ENCODE results near the gene ZFP14. TPM values are rescaled to one million over a fixed set of nuclear protein-coding genes. Genes with fewer than 3 reads are reported as not detected.
"Not testable (repeated sequence)": the region's sequence is repeated elsewhere in the genome, so short reads cannot be mapped to it uniquely, and the experiment has no call there.

ZFP14 gene
- total RNA-seq, 1 donor from 2014 or later: 3.2 TPM

DNA sequence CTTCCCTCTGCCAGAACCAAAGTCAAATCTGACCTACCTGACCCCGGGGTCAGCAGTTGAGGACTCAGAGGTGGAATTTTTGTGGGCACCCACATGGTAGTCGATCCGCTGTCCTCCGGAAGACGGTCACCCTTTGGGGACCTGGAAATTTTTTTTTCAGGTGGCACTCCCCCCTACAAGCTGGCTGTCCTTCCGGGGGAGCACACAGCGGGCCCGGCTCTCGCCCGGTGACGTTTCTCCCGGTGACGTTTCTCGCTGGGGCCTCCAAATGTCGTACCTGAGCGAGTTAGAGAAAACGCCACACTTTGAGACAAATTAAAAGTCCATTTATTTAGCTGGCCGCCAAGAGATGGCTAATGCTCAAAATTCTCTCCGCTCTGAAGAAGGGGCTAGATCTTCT, 48.8 kb downstream of the ZFP14 start:
- TF ChIP-seq, protein P1, sequence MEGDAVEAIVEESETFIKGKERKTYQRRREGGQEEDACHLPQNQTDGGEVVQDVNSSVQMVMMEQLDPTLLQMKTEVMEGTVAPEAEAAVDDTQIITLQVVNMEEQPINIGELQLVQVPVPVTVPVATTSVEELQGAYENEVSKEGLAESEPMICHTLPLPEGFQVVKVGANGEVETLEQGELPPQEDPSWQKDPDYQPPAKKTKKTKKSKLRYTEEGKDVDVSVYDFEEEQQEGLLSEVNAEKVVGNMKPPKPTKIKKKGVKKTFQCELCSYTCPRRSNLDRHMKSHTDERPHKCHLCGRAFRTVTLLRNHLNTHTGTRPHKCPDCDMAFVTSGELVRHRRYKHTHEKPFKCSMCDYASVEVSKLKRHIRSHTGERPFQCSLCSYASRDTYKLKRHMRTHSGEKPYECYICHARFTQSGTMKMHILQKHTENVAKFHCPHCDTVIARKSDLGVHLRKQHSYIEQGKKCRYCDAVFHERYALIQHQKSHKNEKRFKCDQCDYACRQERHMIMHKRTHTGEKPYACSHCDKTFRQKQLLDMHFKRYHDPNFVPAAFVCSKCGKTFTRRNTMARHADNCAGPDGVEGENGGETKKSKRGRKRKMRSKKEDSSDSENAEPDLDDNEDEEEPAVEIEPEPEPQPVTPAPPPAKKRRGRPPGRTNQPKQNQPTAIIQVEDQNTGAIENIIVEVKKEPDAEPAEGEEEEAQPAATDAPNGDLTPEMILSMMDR (IDR thresholded peaks at IDR 0.05): no peak
- H3K27ac Mint-ChIP-seq (ENCODE audit: unreplicated experiment): no peak overlapping the region
- no peak for DNase-seq (ENCODE audit: low spot score)
- H3K4me3 Mint-ChIP-seq (ENCODE audit: unreplicated experiment): no peak overlapping the region
- H3K9me3 Mint-ChIP-seq (ENCODE audit: low read depth): peaks cover 3% of the 10 kb centered on the region
- H3K4me1 Mint-ChIP-seq (ENCODE audit: low read depth): peaks cover 23% of the 10 kb centered on the region
- H3K36me3 Mint-ChIP-seq (ENCODE audit: low read depth): peaks cover 31% of the 10 kb centered on the region
- H3K27me3 Mint-ChIP-seq (ENCODE audit: low read depth): no peaks in the 10 kb centered on the region

DNA sequence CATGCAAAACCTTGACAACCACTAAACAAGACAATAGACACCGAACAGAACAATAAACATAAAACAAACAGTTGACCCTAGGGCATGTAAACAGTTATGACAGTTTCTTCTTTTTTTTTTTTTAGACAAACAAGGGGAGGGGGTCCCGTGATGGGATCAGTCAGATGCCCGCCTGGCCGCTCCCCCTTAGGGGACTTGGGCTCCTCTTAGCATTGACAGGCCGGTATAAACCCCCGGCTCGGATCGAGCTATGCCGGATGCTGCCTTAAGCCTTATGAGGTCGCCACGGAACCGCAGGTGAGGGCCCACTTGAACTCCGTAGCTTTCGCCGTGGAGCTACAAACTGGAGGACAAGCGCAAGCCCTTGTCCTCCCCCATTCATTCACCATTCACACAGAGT, 49.5 kb downstream of the ZFP14 start:
- H3K9me3 Mint-ChIP-seq (ENCODE audit: low read depth); H3K27ac Mint-ChIP-seq (ENCODE audit: unreplicated experiment); H3K4me3 Mint-ChIP-seq (ENCODE audit: unreplicated experiment); DNase-seq (ENCODE audit: low spot score); H3K27me3 Mint-ChIP-seq (ENCODE audit: low read depth): not testable (repeated sequence)
- Mint-ChIP-seq H3K36me3 (ENCODE audit: low read depth) (peaks cover 36% of the 10 kb centered on the region), H3K4me1 (ENCODE audit: low read depth) (peaks cover 23% of the 10 kb centered on the region)

DNA sequence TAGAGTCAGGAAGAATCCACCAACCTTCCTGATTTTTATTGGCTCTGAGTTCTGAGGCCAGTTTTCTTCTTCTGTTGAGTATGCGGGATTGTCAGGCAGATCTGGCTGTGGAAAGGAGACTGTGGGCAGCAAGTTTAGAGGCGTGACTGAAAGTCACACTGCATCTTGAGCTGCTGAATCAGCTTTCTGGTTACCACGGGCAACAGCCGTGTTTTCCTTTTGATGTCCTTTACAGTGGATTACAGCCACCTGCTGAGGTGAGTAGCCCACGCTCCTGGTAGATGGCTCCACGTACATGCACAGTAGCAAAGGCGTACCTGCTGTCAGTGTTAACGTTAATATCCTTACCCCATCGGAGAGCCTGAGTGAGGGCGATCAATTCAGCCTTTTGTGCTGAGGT, 52.4 kb downstream of the ZFP14 start:
- not testable (repeated sequence) for H3K9me3 Mint-ChIP-seq (ENCODE audit: low read depth); H3K27ac Mint-ChIP-seq (ENCODE audit: unreplicated experiment); DNase-seq (ENCODE audit: low spot score); H3K4me3 Mint-ChIP-seq (ENCODE audit: unreplicated experiment); H3K27me3 Mint-ChIP-seq (ENCODE audit: low read depth)
- Mint-ChIP-seq H3K36me3 (ENCODE audit: low read depth) (peaks cover 40% of the 10 kb centered on the region), H3K4me1 (ENCODE audit: low read depth) (peaks cover 14% of the 10 kb centered on the region)

DNA sequence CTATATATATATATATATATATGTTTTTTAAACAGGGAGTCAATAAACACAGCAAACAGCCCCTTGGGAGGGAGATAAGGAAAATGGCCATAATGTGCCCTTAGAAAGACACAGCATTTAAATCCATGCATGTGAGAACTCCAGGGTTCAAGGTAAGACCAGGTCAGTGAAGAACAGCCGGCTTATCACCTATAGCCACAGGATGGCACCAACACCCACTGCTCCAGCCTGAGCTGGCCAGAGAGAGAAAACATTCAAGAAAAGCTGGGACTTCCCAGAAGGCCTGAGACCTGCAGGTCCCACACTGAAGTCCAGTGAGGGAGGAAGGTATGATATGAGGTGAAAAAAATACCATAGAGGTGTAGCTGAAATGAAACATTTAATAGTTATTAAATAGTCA, 63.8 kb downstream of the ZFP14 start:
- H3K36me3 Mint-ChIP-seq (ENCODE audit: low read depth): peaks cover 12% of the 10 kb centered on the region
- not testable (repeated sequence) for DNase-seq (ENCODE audit: low spot score)

DNA sequence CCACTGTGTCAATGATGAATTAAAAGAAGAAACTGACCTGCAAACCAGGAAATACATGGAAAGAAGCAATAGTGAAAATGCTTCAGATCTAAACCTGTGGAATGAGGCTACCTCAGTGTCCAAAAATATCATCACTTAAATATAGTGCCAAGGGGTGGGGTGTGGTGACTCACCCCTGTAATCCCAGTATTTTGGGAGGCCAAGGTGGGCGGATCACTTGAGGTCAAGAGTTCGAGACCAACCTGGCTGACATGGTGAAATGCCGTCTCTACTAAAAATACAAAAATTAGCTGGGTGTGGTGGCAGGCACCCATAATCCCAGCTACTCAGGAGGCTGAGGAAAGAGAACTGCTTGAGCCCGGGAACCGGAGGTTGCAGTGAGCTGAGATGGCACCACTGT, 64.9 kb downstream of the ZFP14 start:
- not testable (repeated sequence) for H3K4me1 Mint-ChIP-seq (ENCODE audit: low read depth); H3K36me3 Mint-ChIP-seq (ENCODE audit: low read depth); DNase-seq (ENCODE audit: low spot score); H3K9me3 Mint-ChIP-seq (ENCODE audit: low read depth); H3K27ac Mint-ChIP-seq (ENCODE audit: unreplicated experiment); H3K4me3 Mint-ChIP-seq (ENCODE audit: unreplicated experiment); H3K27me3 Mint-ChIP-seq (ENCODE audit: low read depth)

More for the DNA sequence above, 63.8 kb downstream of the ZFP14 start:
- H3K9me3 Mint-ChIP-seq (ENCODE audit: low read depth); H3K4me1 Mint-ChIP-seq (ENCODE audit: low read depth); H3K27me3 Mint-ChIP-seq (ENCODE audit: low read depth); H3K4me3 Mint-ChIP-seq (ENCODE audit: unreplicated experiment); H3K27ac Mint-ChIP-seq (ENCODE audit: unreplicated experiment): not testable (repeated sequence)

DNA sequence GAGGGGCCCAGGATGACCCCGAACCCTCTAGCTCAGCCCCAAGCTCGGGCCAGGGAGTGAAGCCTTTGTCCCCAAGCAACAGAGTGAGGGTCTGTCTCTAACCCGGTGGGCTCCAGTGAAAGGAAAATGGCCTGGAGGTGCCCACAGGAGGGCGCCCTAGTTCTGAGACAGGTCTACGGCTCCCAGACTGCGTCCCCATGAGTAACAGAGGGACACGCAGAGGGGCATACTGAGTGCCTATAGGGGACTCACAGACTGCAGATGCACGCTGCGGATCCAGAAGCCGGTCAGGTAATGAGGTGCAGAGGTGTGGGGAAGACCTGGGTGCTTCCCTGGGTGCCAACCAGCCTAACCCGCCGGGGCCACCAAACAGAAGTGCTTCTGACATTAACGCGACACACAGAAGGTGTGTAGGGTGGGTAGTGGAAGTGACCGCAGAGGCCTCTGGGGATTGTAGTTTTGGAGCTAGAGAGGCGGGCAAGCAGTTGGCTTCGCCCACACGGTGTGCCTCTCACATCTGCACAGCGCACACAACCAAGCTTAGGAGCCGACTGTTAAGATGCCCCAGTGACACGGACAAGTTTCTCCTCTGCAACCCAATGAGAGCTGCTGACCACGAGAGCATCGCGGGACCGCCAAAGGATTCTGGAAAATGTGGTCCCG, 67.8 kb downstream of the ZFP14 start:
- not testable (repeated sequence) for H3K27ac Mint-ChIP-seq (ENCODE audit: unreplicated experiment)

DNA sequence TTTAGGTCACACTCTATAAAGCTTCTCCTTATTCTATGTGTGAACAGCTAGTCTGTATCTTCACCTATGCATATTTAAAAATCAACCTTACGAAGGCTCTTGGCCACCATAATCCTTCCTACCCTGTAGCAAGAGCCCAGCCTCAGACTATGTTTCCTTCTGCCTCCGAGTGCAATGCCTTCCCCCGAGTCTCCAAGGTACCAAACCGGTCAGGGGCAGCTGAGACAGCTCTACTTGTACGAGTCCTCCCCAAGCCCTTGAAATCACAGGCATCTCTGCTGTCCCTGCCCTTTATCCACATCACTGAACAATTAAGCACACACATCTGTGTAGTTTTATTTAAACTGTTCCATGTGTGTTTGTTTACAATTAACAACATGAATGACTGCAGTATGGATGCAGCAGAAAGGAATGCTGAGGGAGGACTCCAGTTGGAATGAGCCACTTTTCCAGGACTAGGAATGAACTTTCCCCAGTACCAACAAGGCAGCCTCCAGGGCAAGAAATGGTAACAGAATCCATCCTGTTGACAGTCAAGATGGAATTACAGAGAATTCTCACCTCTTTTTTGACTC, 68.5 kb downstream of the ZFP14 start:
- H3K4me3 Mint-ChIP-seq (ENCODE audit: unreplicated experiment); H3K36me3 Mint-ChIP-seq (ENCODE audit: low read depth); H3K27ac Mint-ChIP-seq (ENCODE audit: unreplicated experiment); H3K27me3 Mint-ChIP-seq (ENCODE audit: low read depth); H3K9me3 Mint-ChIP-seq (ENCODE audit: low read depth); DNase-seq (ENCODE audit: low spot score); H3K4me1 Mint-ChIP-seq (ENCODE audit: low read depth): not testable (repeated sequence)

More for the DNA sequence above, 67.8 kb downstream of the ZFP14 start:
- not testable (repeated sequence) for H3K9me3 Mint-ChIP-seq (ENCODE audit: low read depth); H3K4me3 Mint-ChIP-seq (ENCODE audit: unreplicated experiment); H3K27me3 Mint-ChIP-seq (ENCODE audit: low read depth); DNase-seq (ENCODE audit: low spot score); H3K4me1 Mint-ChIP-seq (ENCODE audit: low read depth); H3K36me3 Mint-ChIP-seq (ENCODE audit: low read depth)

DNA sequence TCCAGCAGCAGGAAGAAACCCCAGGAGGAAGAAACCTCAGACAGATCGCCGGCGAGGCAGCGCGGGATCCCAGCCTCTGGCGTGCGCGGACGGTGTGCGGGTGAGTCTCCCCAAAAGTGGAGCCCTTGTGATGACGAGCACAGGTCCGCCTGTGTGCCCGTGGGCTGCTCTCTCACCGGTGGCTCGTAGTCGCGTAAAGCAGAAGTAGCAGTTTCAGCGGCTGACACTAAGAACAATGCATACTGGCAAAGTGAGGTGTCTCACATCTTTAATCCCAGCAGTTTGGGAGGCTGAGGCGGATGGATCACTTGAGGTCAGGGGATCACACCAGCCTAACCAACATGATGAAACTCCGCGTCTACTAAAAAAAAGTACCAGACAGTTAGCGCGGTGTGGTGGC, 69.2 kb downstream of the ZFP14 start:
- H3K4me3 Mint-ChIP-seq (ENCODE audit: unreplicated experiment); H3K9me3 Mint-ChIP-seq (ENCODE audit: low read depth); H3K27me3 Mint-ChIP-seq (ENCODE audit: low read depth); H3K27ac Mint-ChIP-seq (ENCODE audit: unreplicated experiment); H3K36me3 Mint-ChIP-seq (ENCODE audit: low read depth); H3K4me1 Mint-ChIP-seq (ENCODE audit: low read depth); DNase-seq (ENCODE audit: low spot score): not testable (repeated sequence)

DNA sequence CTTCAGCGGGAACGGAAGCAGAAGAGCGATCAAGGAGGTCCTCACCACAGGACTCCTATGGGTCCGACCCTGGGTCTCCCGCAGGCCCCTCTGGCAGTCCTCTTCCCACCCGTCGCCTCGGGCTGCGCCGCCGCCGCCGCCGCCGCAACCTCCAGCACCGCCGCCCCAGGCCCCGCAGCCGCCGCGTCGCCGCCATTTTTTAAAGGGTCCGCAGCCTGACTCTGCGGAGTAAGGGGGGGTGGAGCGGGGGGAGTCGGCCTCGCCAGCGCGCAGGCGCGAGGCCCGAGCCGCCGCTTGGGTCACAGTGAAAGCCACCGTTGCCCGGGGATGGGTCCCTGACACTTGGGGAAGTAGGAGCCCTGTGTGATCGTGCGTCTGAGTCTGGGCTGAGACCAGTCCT, 69.7 kb downstream of the ZFP14 start:
- H3K27me3 Mint-ChIP-seq (ENCODE audit: low read depth); H3K4me3 Mint-ChIP-seq (ENCODE audit: unreplicated experiment); H3K9me3 Mint-ChIP-seq (ENCODE audit: low read depth); H3K4me1 Mint-ChIP-seq (ENCODE audit: low read depth); H3K27ac Mint-ChIP-seq (ENCODE audit: unreplicated experiment); H3K36me3 Mint-ChIP-seq (ENCODE audit: low read depth); DNase-seq (ENCODE audit: low spot score): not testable (repeated sequence)

DNA sequence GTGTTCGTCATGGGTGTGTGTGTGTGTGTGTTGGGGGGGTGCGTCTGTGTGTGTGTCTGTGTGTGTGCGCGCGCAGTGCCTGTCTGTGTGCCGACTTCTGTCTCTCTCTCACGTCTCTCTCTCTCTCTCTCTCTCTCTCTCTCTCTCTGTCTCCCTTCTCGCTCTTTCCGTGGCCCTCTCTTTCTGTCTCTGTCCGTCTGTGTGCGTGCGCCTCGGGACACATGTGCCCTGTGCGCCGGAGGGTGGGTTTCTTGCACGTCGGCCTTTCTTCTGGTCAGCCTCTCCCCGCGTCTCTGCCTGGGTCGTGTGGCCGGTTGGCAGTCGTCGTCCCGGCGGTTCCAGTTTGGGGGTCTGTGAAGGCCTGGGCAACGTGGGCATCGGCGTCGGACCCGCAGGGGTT, 86.7 kb downstream of the ZFP14 start:
- not testable (repeated sequence) for H3K27ac Mint-ChIP-seq (ENCODE audit: unreplicated experiment); H3K36me3 Mint-ChIP-seq (ENCODE audit: low read depth); DNase-seq (ENCODE audit: low spot score); H3K9me3 Mint-ChIP-seq (ENCODE audit: low read depth); H3K27me3 Mint-ChIP-seq (ENCODE audit: low read depth); H3K4me3 Mint-ChIP-seq (ENCODE audit: unreplicated experiment); H3K4me1 Mint-ChIP-seq (ENCODE audit: low read depth)

Measured in chondrocyte (in vitro differentiated cells).